K562 (cell line): Measurements from ENCODE around the gene YPEL4. TPM values are rescaled to one million over a fixed set of nuclear protein-coding genes. Genes with fewer than 3 reads are reported as not detected.

ENCODE experiments used
- HDAC1 ChIP-seq, 2 experiments: fragments of 450-650 bp; IDR thresholded peaks; 2 replicates each; pipeline ENCODE4 v1.6.1; 2016 to 2017; ENCODE audit warnings: inconsistent platforms in 1 of 2, mild to moderate bottlenecking in 1 of 2, moderate library complexity in 1 of 2
- PHB ChIP-seq: fragments of 250-450 bp; sonication (Bioruptor Pico); IDR thresholded peaks from 2 replicates; pipeline ENCODE4 v1.5.0; 2021
- STAG1 ChIP-seq: sonication (generic); formaldehyde crosslinking; IDR thresholded peaks from 2 replicates; pipeline ENCODE4 v1.5.0; 2020; ENCODE audit warnings: missing genetic modification reagents, borderline replicate concordance
- ZBTB2 ChIP-seq: fragments of 450-650 bp; IDR thresholded peaks from 2 replicates; pipeline ENCODE4 v1.6.1; 2016; ENCODE audit warnings: antibody characterized with exemption
- ZEB2 ChIP-seq: fragments of 450-650 bp; IDR thresholded peaks from 2 replicates; pipeline ENCODE4 v1.6.1; 2016
- ZMIZ1 ChIP-seq, 2 experiments: fragments of 150-350 bp in 1 of 2; IDR thresholded peaks; 2 replicates each; pipeline ENCODE4 v1.6.1; 2012 to 2016; ENCODE audit warnings: low read depth in 2 of 2, low read length in 2 of 2, mild to moderate bottlenecking in 1 of 2, moderate library complexity in 1 of 2
- ZNF609 ChIP-seq: sonication (generic); formaldehyde crosslinking; IDR thresholded peaks from 2 replicates; pipeline ENCODE4 v1.8.1; 2023; ENCODE audit warnings: missing genetic modification reagents, mild to moderate bottlenecking, borderline replicate concordance
- polyA plus RNA-seq, 8 experiments: library from polyadenylated mRNA; depleted of rRNA in 4 of 8; stranded (reverse) in 5 of 8; unstranded in 3 of 8; fragments of >200 nt; fragmentation: Nextera tagmentation in 2 of 8; fragmentation: Illumina TruSeq in 1 of 8; extraction: Ambion mirVana in 2 of 8; extraction: Trizol in 1 of 8; gene quantifications; 2 replicates each; pipeline versions ENCODE4 v1.2.1 to v1.2.3, GENCODE V29; 2011 to 2014; ENCODE audit warnings: inconsistent platforms in 1 of 8, missing spikeins in 1 of 8
- total RNA-seq, 7 experiments: library from RNA; depleted of rRNA in 6 of 7; stranded (reverse); fragments of >200 nt in 6 of 7; fragmentation: Illumina TruSeq in 2 of 7; extraction: Trizol in 2 of 7; gene quantifications; 2 replicates each; pipeline versions ENCODE4 v1.2.1 to v1.2.3, GENCODE V29; 2011 to 2021; ENCODE audit warnings: low replicate concordance in 1 of 7

The YPEL4 gene
- total and polyA plus RNA-seq, 9 of the 15 experiments (the other 6 are each of a cell fraction or from before 2014, with no cell fraction given): 0.07 to 1.4 (median 0.40) TPM; not detected in 2

- no peak for TF ChIP-seq STAG1 (CRISPR knock-in tag)
- peak; percentile 52 for TF ChIP-seq ZBTB2
- TF ChIP-seq PHB (CRISPR knock-in tag): no peak
- TF ChIP-seq ZNF609: peak; percentile 70; the same call in 1 of the 2 replicates
- TF ChIP-seq ZMIZ1 (IDR thresholded peaks at IDR 0.05; ENCODE audit: low read depth in 2 of 2, low read length in 2 of 2): peak in 1 of 2 experiments; percentile 95; a peak in 2 of 4 replicates
- peak in 1 of 2 experiments; percentile 95; a peak in 2 of 4 replicates for TF ChIP-seq HDAC1 (IDR thresholded peaks at IDR 0.05)
- TF ChIP-seq ZEB2: peak; percentile 69; the same call in 1 of the 2 replicates
These were observed 1.5 kb downstream of the YPEL4 start (continued) for GRCh38 chr11:57647960-57648800.
